Measurements from ENCODE around the gene MMP24. TPM values are rescaled to one million over a fixed set of nuclear protein-coding genes. Genes with fewer than 3 reads are reported as not detected.

MMP24 gene
- total RNA-seq, 2 donors from 2014 or later = 0.96 to 1.7 TPM

DNA sequence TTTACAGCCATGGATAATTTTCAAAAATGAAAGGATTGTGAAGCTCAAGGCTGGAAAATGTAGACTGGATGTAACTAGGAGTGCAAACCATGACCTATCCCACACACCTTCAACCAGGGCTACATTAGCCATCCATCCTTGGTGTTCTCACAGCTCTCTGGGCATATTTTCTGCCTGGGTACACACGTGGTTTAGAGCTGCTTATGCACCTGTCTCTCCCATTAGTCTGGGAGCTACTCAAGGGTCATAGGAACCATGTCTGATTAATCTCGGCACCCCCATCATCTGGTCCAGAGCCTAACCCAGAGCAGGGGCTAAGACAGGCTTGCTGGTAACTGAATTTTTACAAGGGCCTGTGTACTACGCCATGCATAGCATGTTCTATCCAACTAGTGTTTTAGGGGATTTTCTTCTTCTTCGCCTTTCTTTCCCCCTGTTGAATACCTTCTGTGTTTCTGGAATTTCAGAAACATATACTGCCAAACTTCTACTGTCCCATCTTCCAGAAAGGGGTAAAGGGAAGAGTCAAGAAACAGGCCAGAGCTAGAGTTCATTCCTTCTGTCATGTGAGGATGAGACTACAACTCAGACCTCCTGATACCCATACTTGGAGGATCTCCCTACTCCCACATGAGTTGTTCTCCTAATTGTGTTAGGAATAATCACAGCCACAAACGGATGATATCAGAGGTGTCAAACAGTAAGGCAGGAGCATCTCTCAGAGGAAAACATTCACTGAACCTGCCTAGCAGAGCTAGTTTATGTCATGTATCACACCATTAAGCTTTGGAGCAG is 91.1 kb downstream of the MMP24 start:
- intact Hi-C loops (cut with DNase I) = no loop called here
- H3K4me1 ChIP-seq (replicated peaks) = peaks cover 6% of the 10 kb centered on the region
- 80% methylated on average over 5 of the region's 5 CpGs for WGBS

DNA sequence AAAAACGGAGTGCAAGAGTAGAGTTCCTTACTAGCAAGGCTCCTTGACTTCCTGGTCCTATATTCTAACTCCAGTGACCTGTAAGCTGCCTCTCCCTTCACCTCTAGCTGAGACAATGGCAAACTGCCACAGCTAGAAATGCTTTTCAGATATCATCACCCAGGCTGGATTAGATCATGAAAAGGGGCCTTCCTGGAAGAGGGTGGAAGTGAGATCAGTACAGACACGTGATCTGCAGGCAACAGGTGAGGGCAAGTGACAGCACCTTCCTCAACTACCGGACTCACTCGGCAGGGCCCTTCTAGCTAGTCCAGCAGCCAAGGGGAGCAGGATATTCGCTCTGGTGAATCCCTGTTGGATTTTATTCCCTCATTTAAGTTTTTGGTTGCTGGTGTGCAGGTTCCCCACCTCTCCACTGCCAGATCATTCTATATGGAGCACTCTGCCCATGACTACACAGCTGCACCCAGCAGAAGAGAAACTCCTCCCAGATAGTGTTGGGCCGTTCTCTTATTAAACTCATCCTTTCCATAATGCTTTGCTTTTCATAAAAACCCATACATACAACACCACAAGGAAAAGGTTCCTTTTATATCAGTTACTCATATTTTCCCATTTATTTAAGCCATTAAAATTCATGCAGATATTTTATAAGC is 92.1 kb downstream of the MMP24 start:
- H3K27me3 ChIP-seq (replicated peaks; ENCODE audit: insufficient read depth) = no peaks in the 10 kb centered on the region
- H3K4me3 ChIP-seq = no peak overlapping the region
- peak overlapping the region; percentile 31 to 34 for H3K27ac ChIP-seq
- no peaks in the 10 kb centered on the region for H3K36me3 ChIP-seq
- WGBS = 41% methylated on average over 6 of the region's 6 CpGs
- TF ChIP-seq POLR2AphosphoS5 (IDR thresholded peaks at IDR 0.05) = peak; percentile 71
- TF ChIP-seq POLR2A (IDR thresholded peaks at IDR 0.05) = peak; percentile 42
- TF ChIP-seq, protein P1, sequence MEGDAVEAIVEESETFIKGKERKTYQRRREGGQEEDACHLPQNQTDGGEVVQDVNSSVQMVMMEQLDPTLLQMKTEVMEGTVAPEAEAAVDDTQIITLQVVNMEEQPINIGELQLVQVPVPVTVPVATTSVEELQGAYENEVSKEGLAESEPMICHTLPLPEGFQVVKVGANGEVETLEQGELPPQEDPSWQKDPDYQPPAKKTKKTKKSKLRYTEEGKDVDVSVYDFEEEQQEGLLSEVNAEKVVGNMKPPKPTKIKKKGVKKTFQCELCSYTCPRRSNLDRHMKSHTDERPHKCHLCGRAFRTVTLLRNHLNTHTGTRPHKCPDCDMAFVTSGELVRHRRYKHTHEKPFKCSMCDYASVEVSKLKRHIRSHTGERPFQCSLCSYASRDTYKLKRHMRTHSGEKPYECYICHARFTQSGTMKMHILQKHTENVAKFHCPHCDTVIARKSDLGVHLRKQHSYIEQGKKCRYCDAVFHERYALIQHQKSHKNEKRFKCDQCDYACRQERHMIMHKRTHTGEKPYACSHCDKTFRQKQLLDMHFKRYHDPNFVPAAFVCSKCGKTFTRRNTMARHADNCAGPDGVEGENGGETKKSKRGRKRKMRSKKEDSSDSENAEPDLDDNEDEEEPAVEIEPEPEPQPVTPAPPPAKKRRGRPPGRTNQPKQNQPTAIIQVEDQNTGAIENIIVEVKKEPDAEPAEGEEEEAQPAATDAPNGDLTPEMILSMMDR (IDR thresholded peaks at IDR 0.05) = no peak
- peaks cover 6% of the 10 kb centered on the region for H3K4me1 ChIP-seq (replicated peaks)
- peak; percentile 56 for DNase-seq (ENCODE audit: low spot score)
- no peaks in the 10 kb centered on the region for H3K9me3 ChIP-seq
- intact Hi-C loops (cut with DNase I) = no loop called here

More for the DNA sequence above, 91.1 kb downstream of the MMP24 start:
- Histone ChIP-seq H3K4me3 (no peak overlapping the region), H3K27ac (no peak overlapping the region), H3K9me3 (no peaks in the 10 kb centered on the region), H3K27me3 (replicated peaks; ENCODE audit: insufficient read depth) (no peaks in the 10 kb centered on the region), H3K36me3 (no peaks in the 10 kb centered on the region)
- DNase-seq (ENCODE audit: low spot score) = no peak
- no peak for TF ChIP-seq POLR2AphosphoS5 (IDR thresholded peaks at IDR 0.05)
- no peak for TF ChIP-seq POLR2A (IDR thresholded peaks at IDR 0.05)
- TF ChIP-seq, protein P1 (IDR thresholded peaks at IDR 0.05) = no peak

GRCh38 chr20:35319192-35319870 is 92.8 kb downstream of the MMP24 start:
- Histone ChIP-seq H3K4me3 (no peak overlapping the region), H3K27ac (peak overlapping the region in 1 of 2 donors; percentile 31), H3K9me3 (no peaks in the 10 kb centered on the region), H3K36me3 (no peaks in the 10 kb centered on the region), H3K4me1 (replicated peaks) (peaks cover 6% of the 10 kb centered on the region), H3K27me3 (replicated peaks; ENCODE audit: insufficient read depth) (no peaks in the 10 kb centered on the region)
- intact Hi-C loops (cut with DNase I) = no loop called here
- DNase-seq (ENCODE audit: low spot score) = no peak
- WGBS = 15% methylated on average over 5 of the region's 5 CpGs
- TF ChIP-seq POLR2A (IDR thresholded peaks at IDR 0.05) (no peak), POLR2AphosphoS5 (IDR thresholded peaks at IDR 0.05) (peak; percentile 38)
- TF ChIP-seq, protein P1 (IDR thresholded peaks at IDR 0.05) = no peak

DNA sequence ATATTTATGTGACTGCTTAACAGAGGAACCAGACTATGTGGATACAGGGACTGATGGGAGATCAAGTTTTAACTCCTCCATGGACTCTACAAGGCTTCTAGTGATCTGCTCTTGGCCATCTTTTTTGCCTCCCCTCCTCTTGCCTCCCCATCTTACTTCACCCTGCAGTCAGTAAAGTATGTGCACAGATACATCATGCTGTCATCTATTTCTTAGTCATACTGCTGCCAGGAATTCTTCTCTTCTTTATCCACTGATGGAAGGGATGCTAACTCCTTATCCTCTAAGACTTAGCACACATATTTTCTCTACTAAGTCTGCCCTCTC is 93.3 kb downstream of the MMP24 start:
- TF ChIP-seq, protein P1 (IDR thresholded peaks at IDR 0.05) = no peak
- TF ChIP-seq POLR2A (IDR thresholded peaks at IDR 0.05) = no peak
- no peak for TF ChIP-seq POLR2AphosphoS5 (IDR thresholded peaks at IDR 0.05)
- Histone ChIP-seq H3K27ac (no peak overlapping the region), H3K4me1 (replicated peaks) (peaks cover 6% of the 10 kb centered on the region), H3K27me3 (replicated peaks; ENCODE audit: insufficient read depth) (no peaks in the 10 kb centered on the region), H3K9me3 (no peaks in the 10 kb centered on the region), H3K4me3 (no peak overlapping the region), H3K36me3 (no peaks in the 10 kb centered on the region)
- no peak for DNase-seq (ENCODE audit: low spot score)
- intact Hi-C loops (cut with DNase I) = no loop called here

All from prostate gland (tissue), 2 donors.